Osteoblast (primary cell): Measurements from ENCODE around the gene NENF. TPM values are rescaled to one million over a fixed set of nuclear protein-coding genes. Genes with fewer than 3 reads are reported as not detected.

Experiments used
- DNase-seq: peaks from one replicate; pipeline ENCODE4 v3.0.0; 2011; ENCODE audit warnings: low spot score, mixed read lengths; ENCODE audit not compliant: insufficient read length; ENCODE audit errors: missing footprints
- H2AFZ ChIP-seq: 2 replicates; pipeline ENCODE4 v1.6.0; 2011; ENCODE audit warnings: mild to moderate bottlenecking, low read length
- H3K27ac ChIP-seq: 2 replicates; pipeline ENCODE4 v1.5.1; 2011; ENCODE audit warnings: mild to moderate bottlenecking, low read depth, low read length, moderate library complexity
- H3K27me3 ChIP-seq: 2 replicates; pipeline ENCODE4 v1.6.0; 2012; ENCODE audit warnings: mild to moderate bottlenecking, control low read depth, inconsistent platforms, low read length, moderate library complexity; ENCODE audit not compliant: insufficient read depth
- H3K36me3 ChIP-seq: 2 replicates; pipeline ENCODE4 v1.5.1; 2011; ENCODE audit warnings: mild to moderate bottlenecking, low read length, control low read depth, moderate library complexity; ENCODE audit not compliant: insufficient read depth
- H3K4me1 ChIP-seq: 2 replicates; pipeline ENCODE4 v1.5.1; 2011; ENCODE audit warnings: mild to moderate bottlenecking, low read length, control low read depth, moderate library complexity; ENCODE audit not compliant: insufficient read depth
- H3K4me2 ChIP-seq: 2 replicates; pipeline ENCODE4 v1.6.0; 2011; ENCODE audit warnings: mild to moderate bottlenecking, low read length; ENCODE audit not compliant: insufficient read depth
- H3K4me3 ChIP-seq: fragments of 200-600 bp; sonication (generic); 3 replicates; pipeline ENCODE4 v1.5.1; 2012; ENCODE audit warnings: mild to moderate bottlenecking, low read length, inconsistent platforms; ENCODE audit not compliant: insufficient read depth
- H3K79me2 ChIP-seq: 2 replicates; pipeline ENCODE4 v1.6.0; 2012; ENCODE audit warnings: mild to moderate bottlenecking, low read length, control low read depth, inconsistent platforms; ENCODE audit not compliant: insufficient read depth
- H3K9me3 ChIP-seq: 2 replicates; pipeline ENCODE4 v1.5.1; 2011; ENCODE audit warnings: low read depth, low read length, control low read depth
- H4K20me1 ChIP-seq: 2 replicates; pipeline ENCODE4 v1.6.0; 2012; ENCODE audit warnings: mild to moderate bottlenecking, low read length, control low read depth; ENCODE audit not compliant: insufficient read depth
- total RNA-seq: library from RNA; depleted of rRNA; stranded (reverse); fragments of >200 nt; gene quantifications from 2 replicates; pipeline ENCODE4 v1.2.3, GENCODE V29; 2012
- TF ChIP-seq, protein P1 (sequence below): IDR thresholded peaks from 2 replicates; pipeline ENCODE4 v1.5.1; 2011; ENCODE audit warnings: mild to moderate bottlenecking, low read depth, low read length, moderate library complexity; ENCODE audit errors: extremely low read depth

The NENF gene
- total RNA-seq, 1 donor, result 33.7 TPM

DNA sequence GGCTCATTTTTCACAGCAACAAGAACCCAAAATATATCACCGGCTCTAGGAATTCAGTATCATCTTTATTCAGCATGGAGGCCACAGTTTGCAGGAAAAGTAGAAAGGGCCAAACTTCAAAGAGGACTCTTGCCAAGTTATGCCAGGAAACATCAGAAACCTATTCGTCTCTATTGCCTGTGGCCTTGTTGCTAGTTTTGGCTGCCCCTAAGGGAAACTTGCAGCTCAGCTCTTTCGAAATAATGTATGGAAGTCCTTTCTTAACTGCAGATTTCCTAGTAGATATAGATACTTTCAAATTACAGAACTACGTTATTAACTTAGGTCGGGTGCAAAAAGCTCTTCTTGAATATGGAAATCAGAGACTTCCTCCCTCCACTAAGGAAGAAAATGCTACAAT is 4.2 kb upstream of the NENF start:
- Histone ChIP-seq H3K27me3 (peaks cover 21% of the 10 kb centered on the region), H3K79me2 (peaks cover 3% of the 10 kb centered on the region), H3K4me1 (peaks cover 6% of the 10 kb centered on the region), H3K9me3 (no peaks in the 10 kb centered on the region), H2AFZ (no peak overlapping the region), H3K27ac (no peak overlapping the region), H3K4me3 (no peak overlapping the region), H3K36me3 (no peaks in the 10 kb centered on the region), H3K4me2 (no peak overlapping the region), H4K20me1 (no peaks in the 10 kb centered on the region)
- TF ChIP-seq, protein P1, sequence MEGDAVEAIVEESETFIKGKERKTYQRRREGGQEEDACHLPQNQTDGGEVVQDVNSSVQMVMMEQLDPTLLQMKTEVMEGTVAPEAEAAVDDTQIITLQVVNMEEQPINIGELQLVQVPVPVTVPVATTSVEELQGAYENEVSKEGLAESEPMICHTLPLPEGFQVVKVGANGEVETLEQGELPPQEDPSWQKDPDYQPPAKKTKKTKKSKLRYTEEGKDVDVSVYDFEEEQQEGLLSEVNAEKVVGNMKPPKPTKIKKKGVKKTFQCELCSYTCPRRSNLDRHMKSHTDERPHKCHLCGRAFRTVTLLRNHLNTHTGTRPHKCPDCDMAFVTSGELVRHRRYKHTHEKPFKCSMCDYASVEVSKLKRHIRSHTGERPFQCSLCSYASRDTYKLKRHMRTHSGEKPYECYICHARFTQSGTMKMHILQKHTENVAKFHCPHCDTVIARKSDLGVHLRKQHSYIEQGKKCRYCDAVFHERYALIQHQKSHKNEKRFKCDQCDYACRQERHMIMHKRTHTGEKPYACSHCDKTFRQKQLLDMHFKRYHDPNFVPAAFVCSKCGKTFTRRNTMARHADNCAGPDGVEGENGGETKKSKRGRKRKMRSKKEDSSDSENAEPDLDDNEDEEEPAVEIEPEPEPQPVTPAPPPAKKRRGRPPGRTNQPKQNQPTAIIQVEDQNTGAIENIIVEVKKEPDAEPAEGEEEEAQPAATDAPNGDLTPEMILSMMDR, result no peak
- DNase-seq, result no peak

DNA sequence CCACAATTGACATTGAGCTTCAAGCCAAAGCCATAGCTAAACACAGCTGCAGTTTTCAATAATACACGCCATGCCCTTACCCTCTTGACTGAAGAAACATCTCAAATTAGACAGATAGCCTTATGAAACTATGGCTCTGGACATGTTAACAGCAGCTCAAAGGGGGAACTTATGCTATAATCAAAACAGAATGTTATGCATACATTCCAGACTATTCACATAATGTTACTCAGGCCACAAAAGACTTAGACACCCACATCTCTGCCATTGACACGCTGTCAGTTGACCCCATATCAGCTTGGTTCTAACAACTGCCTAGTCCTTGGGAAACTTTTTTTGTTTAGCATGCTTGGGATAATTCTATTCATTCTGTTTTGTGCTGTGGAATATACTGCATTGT is 2.3 kb upstream of the NENF start:
- TF ChIP-seq, protein P1, result no peak
- Histone ChIP-seq H3K4me1 (peaks cover 8% of the 10 kb centered on the region), H4K20me1 (peaks cover 4% of the 10 kb centered on the region), H3K27ac (no peak overlapping the region), H3K4me2 (no peak overlapping the region), H3K36me3 (no peaks in the 10 kb centered on the region), H3K79me2 (peaks cover 13% of the 10 kb centered on the region), H3K27me3 (peaks cover 5% of the 10 kb centered on the region), H3K4me3 (no peak overlapping the region), H3K9me3 (no peaks in the 10 kb centered on the region), H2AFZ (no peak overlapping the region)
- peak; percentile 88 for DNase-seq

DNA sequence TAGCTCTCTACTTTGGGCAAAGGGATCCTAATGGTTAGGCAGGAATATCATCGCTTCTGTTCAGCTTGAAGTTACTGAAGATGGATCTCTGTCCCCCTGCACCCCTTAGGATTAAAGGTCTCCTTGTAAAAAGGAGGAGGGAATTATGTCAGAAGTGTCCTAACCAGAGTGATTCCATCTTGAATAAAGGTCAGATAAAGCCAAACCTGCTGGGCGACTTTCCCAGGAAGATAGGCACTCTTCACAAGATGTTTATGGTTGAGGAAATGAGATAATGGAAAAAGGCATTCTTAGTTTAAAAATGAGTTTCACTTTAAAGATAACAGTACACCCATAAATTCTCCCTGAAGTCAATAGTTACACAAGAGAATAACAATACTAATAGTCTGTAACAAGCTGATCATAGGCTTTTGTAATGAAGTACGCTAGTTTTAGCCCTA is 1.7 kb upstream of the NENF start:
- Histone ChIP-seq H3K27me3 (peaks cover 5% of the 10 kb centered on the region), H3K4me2 (no peak overlapping the region), H3K9me3 (no peaks in the 10 kb centered on the region), H3K4me1 (peaks cover 8% of the 10 kb centered on the region), H3K4me3 (no peak overlapping the region), H3K27ac (no peak overlapping the region), H3K36me3 (no peaks in the 10 kb centered on the region), H4K20me1 (peaks cover 4% of the 10 kb centered on the region), H2AFZ (no peak overlapping the region), H3K79me2 (peaks cover 16% of the 10 kb centered on the region)
- DNase-seq, result no peak
- TF ChIP-seq, protein P1, result no peak

DNA sequence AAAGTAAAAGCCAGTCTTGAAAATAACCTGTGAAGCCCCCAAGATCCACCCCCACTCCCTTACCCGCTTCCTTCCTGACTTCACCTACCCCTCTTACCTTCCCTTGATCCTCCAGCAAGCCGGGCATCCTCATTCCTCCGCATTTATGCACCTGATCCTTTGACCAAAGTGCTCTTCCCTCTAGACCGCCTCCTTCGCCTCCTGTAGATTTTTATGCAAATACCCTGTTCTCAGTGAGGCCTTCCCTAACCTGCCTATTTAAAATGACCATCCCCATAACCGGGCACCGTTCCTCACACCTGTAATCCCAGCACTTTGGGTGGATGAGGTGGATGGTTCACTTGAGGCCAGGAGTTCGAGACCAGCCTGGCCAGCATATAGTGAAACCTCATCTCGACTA is 1.1 kb upstream of the NENF start:
- no peak overlapping the region for H3K4me3 ChIP-seq
- H3K79me2 ChIP-seq, result peaks cover 16% of the 10 kb centered on the region
- H3K27me3 ChIP-seq, result peaks cover 1% of the 10 kb centered on the region
- peaks cover 8% of the 10 kb centered on the region for H3K4me1 ChIP-seq
- no peak overlapping the region for H3K27ac ChIP-seq
- no peaks in the 10 kb centered on the region for H3K9me3 ChIP-seq
- TF ChIP-seq, protein P1, result no peak
- no peak overlapping the region for H3K4me2 ChIP-seq
- H4K20me1 ChIP-seq, result peaks cover 4% of the 10 kb centered on the region
- DNase-seq, result no peak
- H2AFZ ChIP-seq, result no peak overlapping the region
- no peaks in the 10 kb centered on the region for H3K36me3 ChIP-seq
